NCI-H128 (cell line): ENCODE results near the gene RET.
A peak's percentile ranks its signal among the peaks of the same experiment; 100 is the strongest.
"Not testable (repeated sequence)": the region's sequence is repeated elsewhere in the genome, so short reads cannot be mapped to it uniquely, and the experiment has no call there.

ENCODE experiments used
- DNase-seq: peaks from one replicate; lab custom pipeline; 2025; ENCODE audit not compliant: unreplicated experiment; lab: John Stamatoyannopoulos, UW

The RET gene

DNA sequence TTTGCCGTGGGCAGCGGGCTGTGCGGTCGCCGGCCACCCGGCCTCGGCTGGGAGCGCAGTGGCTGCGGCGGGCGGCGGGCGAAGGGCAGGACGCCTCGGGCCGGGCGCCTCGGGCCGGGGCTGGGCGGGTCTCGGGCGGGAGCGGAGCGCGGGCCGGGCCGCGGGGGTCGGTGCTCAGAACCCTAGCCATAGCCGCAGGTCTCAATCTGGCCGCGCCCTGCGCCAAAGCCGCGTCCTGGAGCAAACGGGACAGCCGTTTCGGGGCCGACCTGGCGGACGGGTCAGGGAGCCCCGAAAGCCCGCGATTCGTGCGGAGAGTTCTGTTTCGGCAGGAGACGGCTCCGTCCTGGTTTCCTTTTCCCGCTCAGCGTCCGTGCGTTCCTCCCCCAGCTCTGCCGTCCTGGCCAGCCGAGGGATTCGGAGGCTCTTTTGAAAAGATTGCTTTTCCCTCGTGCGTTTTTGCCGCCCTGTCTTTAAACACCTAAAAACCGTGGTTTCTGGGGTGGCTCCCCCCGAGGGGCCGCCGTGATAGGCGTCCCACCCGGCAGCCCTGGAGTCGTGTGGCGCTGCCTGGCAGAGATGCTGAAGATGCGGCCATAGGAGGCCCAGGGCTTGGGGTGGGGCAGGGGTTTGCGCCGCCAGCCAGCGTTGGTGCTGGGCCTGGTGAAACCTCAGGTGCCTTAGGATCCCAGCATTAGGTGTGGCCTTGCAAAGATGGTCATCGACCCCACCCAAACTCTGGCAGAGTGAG lies 727 bp downstream of the RET start:
- no peak for DNase-seq

GRCh38 chr10:43078175-43078985 lies 1.5 kb downstream of the RET start:
- no peak for DNase-seq

GRCh38 chr10:43078986-43079273 lies 2.1 kb downstream of the RET start:
- no peak for DNase-seq

- DNase-seq: no peak
Measured at GRCh38 chr10:43079856-43080255, 3.0 kb downstream of the RET start.

- no peak for DNase-seq
Measured at GRCh38 chr10:43082087-43082486, 5.2 kb downstream of the RET start.

DNA sequence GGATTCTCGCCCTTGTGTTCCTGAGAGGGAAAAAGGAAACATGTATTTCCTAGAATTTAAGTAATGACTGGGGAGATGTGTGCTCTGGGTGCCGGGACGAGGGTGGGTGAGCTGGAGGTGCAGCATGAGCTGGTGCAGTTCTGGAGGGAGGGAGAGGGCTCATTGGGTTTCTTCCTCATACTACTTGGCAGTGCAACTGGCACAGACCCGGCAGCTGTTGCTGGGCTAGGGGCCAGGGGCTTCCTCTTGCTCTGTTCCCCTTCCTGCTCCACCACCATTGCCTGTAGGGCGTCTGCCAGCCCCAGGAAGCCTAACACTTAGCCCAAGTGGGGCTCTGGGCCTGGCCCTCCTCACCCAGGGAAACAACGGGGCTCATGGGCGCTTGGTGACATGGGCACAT lies 5.9 kb downstream of the RET start:
- DNase-seq: no peak

DNA sequence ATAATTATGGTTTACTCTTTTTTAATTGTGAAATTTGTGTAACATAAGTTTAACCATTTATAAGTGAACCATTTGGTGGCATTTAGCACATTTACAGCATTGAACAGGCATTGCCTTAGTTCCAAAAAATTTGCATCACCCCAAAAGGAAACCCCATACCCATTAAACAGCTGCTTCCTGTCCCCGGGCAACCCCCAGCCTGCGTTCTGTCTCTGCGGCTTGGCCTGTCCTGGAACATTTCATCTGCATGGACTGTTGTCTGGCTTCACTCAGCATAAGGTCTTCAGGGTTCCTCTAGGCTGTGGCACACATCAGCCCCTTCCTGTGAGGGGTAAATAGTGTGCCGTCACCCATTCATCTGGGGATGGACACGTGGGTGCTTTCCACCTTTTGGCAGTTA lies 6.9 kb downstream of the RET start:
- DNase-seq: no peak

GRCh38 chr10:43084812-43085211 lies 7.9 kb downstream of the RET start:
- DNase-seq: no peak

DNA sequence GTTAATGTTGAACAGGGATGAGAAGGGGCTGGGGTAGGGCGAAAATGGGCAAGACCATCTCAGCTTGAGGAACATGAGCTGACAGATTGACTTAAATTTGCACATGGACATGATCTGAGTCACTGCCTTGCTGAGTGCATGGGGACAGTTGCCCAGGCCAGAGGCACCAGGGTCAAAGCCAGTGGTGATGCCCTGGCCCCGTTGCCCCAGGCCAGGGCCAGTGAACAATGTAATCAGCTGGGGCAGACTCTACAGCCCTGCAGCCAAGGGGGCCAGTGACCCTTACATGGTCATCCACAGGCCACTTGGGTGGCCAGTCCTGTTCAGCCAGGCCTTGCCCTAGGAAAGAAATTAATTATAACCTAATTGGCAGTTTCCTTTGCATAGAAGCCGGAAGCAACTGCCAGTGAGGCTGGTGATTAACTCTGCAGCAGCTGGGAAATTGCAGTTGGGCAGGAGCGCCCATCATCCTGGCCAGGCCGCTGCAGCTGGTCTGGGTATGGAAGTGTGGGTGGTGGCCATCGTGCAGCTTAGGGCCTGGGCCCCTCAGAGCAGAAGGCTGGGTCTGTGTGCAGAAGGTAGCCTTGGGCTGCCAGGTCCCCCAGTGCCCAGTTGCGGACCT lies 9.6 kb downstream of the RET start:
- DNase-seq: no peak

DNA sequence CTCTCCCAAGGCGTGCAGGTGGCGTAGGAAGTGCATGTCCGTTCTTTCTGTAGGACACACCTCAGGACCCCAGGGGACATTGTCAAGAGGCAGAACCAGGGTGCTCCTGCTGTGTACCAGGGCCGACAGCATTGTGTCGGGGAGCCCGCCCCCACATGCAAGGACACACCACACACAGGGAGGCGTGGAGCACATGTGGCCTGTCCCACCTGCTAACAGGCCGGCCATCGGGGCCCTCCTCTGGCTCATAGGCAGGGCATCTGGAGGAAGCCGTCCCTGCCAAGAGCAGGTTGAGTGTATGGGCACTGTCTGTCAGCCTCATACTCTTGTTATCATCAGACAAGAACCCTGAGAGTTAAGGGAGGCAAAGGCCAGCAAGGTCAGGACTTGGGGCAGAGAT lies 12.7 kb downstream of the RET start:
- no peak for DNase-seq

DNA sequence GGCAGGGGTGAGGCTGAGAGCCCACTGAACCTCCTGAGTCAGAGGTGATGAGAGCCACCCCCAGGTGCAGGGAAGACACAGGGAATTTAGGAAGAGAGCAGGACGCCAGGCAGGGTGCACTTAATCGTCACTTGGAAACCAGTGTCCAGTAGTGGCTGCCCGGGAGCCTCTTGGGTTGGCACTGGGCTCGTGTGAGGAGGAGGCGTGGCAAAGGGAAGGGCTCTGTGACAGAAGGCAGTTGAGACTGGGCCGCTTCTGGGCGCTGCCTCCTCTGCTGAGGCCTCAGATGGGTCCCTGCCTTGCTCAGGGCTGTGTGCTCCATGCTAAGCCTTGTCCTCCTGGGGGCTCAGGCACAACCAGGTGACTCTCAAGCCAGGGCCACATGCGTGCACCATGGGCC lies 13.3 kb downstream of the RET start:
- no peak for DNase-seq

DNA sequence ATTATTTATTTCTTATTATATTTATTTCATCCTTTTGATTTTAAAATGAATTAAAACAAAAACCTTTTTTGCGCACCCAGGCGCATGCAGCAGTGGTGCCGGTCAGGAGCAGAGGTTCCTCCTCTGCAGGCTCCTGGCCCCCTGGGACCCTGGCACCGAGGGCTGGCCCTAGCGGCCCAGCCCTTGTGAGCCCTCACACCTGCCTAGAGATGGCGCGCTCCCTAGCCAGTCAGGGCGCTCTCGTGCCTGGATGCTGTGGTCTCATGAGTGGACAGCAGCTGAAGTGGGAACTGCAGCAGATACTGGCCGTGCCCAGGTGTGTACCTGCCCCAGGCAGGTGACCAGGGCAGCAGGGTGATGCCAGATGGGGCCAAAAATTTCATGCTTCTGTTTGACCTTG lies 13.8 kb downstream of the RET start:
- DNase-seq: no peak

DNA sequence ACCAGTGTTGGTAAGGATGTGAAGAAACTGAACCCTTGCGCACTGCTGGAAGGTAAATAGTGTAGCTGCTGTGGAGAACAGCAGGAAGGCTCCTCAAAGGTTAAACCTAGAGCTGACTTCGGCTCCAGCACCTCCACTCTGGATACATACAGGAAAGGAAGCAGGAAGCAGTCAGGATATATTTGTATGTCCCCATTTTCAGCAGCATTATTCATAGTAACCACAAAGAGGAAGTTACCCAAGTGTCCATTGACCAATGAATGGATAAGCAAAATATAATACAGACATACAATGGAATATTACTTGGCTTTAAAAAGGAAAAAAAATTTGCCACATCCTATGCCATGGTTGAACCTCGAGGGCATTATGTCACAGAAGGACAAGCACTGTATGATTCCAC lies 15.0 kb downstream of the RET start:
- no peak for DNase-seq

DNA sequence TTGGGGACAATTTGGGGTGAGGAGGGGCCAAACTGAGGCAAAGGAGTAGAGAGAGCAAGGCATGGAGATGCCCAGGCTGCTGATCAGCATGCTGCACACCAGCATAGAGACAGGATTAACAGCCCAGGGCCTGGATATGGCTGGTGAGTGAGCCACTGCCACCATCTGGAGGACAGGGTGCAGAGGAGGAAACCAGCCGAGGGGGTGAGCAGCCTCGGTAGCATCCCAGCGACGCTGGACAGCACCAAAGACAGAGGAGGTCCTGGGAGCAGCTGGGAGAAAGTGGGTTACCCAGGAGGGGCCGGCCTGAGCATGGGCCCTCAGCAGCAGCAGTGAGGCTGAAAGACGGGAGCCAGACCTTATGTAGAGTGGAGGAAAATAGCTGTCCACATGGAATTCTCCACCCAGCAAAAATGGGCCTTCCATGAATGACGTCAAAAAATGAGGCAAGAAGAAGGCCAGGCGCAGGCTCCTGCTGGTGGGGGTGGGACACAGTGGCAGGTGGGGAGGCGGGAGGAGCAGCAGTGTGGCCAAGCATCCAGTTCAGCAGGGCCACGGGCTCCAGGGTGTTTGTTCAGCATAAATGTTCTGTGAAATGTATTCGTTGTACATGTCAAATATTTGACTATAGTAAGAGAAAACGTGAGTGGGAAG lies 16.7 kb downstream of the RET start:
- no peak for DNase-seq

GRCh38 chr10:43094085-43094484 lies 17.2 kb downstream of the RET start:
- no peak for DNase-seq

DNA sequence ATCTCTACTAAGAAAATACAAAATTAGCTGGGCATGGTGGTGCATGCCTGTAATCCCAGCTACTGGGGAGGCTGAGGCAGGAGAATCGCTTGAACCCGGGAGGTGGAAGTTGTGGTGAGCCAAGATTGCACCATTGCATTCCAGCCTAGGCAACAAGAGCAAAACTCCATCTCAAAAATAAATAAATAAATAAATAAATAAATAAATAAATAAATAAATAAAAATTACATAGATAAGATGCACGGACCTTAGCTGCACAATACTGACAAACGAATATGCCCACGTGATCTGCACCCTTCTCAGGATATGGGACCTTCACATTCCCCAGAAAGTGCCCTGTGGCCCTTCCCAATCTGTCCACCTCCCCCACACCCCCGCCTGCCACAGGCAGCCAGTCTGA lies 22.5 kb downstream of the RET start:
- DNase-seq: not testable (repeated sequence)

DNA sequence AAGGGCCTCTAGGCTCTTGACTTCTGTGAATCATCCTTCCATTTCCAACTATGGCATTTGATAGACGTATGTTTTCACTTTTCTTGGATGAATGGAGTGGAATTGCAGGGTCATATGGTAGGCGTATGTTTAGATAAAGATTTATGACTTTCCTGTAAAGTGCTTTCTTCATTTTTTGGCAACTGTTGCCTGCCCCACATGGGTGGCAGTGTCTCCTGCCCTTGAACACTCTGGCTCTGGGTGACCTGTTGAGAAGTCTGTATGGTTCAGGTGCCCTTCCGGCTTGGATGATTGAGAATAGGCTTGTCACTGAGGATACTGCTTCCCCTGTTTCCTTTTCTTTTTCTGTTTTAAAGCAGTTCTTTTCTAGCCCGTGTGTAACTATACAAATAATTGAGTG lies 23.1 kb downstream of the RET start:
- no peak for DNase-seq

DNA sequence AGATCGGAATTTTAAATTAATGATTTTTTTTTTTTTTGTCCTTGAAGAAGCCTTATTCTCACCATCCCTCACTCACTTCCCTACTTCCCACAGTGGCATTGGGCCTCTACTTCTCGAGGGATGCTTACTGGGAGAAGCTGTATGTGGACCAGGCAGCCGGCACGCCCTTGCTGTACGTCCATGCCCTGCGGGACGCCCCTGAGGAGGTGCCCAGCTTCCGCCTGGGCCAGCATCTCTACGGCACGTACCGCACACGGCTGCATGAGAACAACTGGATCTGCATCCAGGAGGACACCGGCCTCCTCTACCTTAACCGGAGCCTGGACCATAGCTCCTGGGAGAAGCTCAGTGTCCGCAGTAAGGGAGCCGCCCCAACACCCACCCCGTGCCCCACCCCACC lies 23.5 kb downstream of the RET start:
- no peak for DNase-seq

GRCh38 chr10:43102063-43102828 lies 25.4 kb downstream of the RET start:
- no peak for DNase-seq

- DNase-seq: peak; percentile 10
Measured at GRCh38 chr10:43105102-43105955, 28.5 kb downstream of the RET start.
